A673 (cell line): ENCODE measurements around the gene MRPL34.

Experiments used
- EZH2 ChIP-seq: fragments of 200-600 bp; sonication (generic); IDR thresholded peaks from 2 replicates; pipeline ENCODE4 v1.6.1; 2017; ENCODE audit warnings: borderline replicate concordance, low read depth, mild to moderate bottlenecking, mixed read lengths, antibody characterized with exemption, low read length; ENCODE audit not compliant: poor library complexity, severe bottlenecking
- TF ChIP-seq, protein P1 (sequence below): fragments of 300-800, 200-600 bp; sonication (generic); conservative IDR thresholded peaks from 2 replicates; pipeline ENCODE4 v1.5.1; 2017; ENCODE audit warnings: low read depth, mild to moderate bottlenecking, antibody characterized with exemption, low read length, moderate library complexity, mixed read lengths

DNA sequence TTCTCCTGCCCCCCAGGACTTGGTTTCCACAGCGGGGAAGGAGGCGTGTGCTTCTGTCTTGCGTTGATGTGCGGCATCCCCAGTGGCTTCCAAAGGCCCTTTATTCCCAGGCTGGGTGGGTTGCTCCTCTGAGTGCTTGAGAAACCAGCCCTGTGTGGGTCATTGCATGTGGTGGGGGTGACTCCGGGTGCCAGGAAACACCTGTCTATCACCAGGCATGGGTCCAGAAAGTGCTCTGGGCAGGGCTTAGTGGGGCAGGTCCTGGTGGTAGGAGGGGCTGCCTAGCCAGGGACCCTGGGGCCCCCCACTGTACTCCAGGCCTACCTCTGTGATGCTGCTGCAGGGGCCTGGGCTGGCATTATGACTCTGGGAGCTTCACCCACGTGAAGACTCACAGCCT lies 13.3 kb downstream of the MRPL34 start:
- TF ChIP-seq, protein P1, sequence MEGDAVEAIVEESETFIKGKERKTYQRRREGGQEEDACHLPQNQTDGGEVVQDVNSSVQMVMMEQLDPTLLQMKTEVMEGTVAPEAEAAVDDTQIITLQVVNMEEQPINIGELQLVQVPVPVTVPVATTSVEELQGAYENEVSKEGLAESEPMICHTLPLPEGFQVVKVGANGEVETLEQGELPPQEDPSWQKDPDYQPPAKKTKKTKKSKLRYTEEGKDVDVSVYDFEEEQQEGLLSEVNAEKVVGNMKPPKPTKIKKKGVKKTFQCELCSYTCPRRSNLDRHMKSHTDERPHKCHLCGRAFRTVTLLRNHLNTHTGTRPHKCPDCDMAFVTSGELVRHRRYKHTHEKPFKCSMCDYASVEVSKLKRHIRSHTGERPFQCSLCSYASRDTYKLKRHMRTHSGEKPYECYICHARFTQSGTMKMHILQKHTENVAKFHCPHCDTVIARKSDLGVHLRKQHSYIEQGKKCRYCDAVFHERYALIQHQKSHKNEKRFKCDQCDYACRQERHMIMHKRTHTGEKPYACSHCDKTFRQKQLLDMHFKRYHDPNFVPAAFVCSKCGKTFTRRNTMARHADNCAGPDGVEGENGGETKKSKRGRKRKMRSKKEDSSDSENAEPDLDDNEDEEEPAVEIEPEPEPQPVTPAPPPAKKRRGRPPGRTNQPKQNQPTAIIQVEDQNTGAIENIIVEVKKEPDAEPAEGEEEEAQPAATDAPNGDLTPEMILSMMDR = no peak
- TF ChIP-seq EZH2 = no peak
